OCI-LY1 (cell line): Measurements from ENCODE around the gene DCUN1D2.

Experiments
- H2AFZ ChIP-seq: fragments of 200-600 bp; sonication (generic), shearing (Covaris generic); 2 replicates; pipeline ENCODE4 v1.6.0; 2014; ENCODE audit warnings: antibody characterized with exemption, mild to moderate bottlenecking, low read length
- H3F3A ChIP-seq: fragments of 200-600 bp; sonication (generic), shearing (Covaris generic); 2 replicates; pipeline ENCODE4 v1.6.0; 2014; ENCODE audit warnings: mild to moderate bottlenecking, antibody characterized with exemption, low read length, moderate library complexity; ENCODE audit not compliant: insufficient read depth
- H3K27ac ChIP-seq: fragments of 200-600 bp; sonication (generic); 2 replicates; pipeline ENCODE4 v1.5.1; 2014; ENCODE audit warnings: low read length, mixed run types, mild to moderate bottlenecking, low read depth; ENCODE audit not compliant: poor library complexity, severe bottlenecking
- H3K27me3 ChIP-seq: fragments of 200-600 bp; sonication (generic); 2 replicates; pipeline ENCODE4 v1.6.0; 2014; ENCODE audit warnings: antibody characterized with exemption, mild to moderate bottlenecking, low read length, moderate library complexity; ENCODE audit not compliant: insufficient read depth
- H3K36me3 ChIP-seq: fragments of 200-600 bp; sonication (generic); 2 replicates; pipeline ENCODE4 v1.6.1; 2014; ENCODE audit warnings: mild to moderate bottlenecking, antibody characterized with exemption, low read length, moderate library complexity, mixed read lengths; ENCODE audit not compliant: insufficient read depth
- H3K4me1 ChIP-seq: fragments of 200-600 bp; sonication (generic); 2 replicates; pipeline ENCODE4 v1.5.1; 2014; ENCODE audit warnings: mild to moderate bottlenecking, low read length, moderate library complexity; ENCODE audit not compliant: insufficient read depth, severe bottlenecking
- H3K4me2 ChIP-seq: fragments of 200-600 bp; sonication (generic), shearing (Covaris generic); 2 replicates; pipeline ENCODE4 v1.6.1; 2014; ENCODE audit warnings: low read length
- H3K4me3 ChIP-seq: fragments of 200-600 bp; sonication (generic); 2 replicates; pipeline ENCODE4 v1.5.1; 2014; ENCODE audit warnings: low read length, low read depth, mild to moderate bottlenecking, mixed read lengths; ENCODE audit not compliant: poor library complexity, severe bottlenecking
- H3K79me2 ChIP-seq: fragments of 200-600 bp; shearing (Covaris generic); 2 replicates; pipeline ENCODE4 v1.6.1; 2016; ENCODE audit warnings: mixed run types, low read length, mixed read lengths; ENCODE audit not compliant: insufficient read depth
- H3K9ac ChIP-seq: fragments of 200-600 bp; sonication (generic), shearing (Covaris generic); 2 replicates; pipeline ENCODE4 v1.6.1; 2014; ENCODE audit warnings: mild to moderate bottlenecking, low read length, mixed read lengths
- H3K9me2 ChIP-seq: fragments of 200-600 bp; sonication (generic), shearing (Covaris generic); 2 replicates; pipeline ENCODE4 v1.6.1; 2014; ENCODE audit warnings: low read depth, mild to moderate bottlenecking, low read length, mixed read lengths
- H3K9me3 ChIP-seq: fragments of 200-600 bp; shearing (Covaris generic); 2 replicates; pipeline ENCODE4 v1.6.1; 2014; ENCODE audit warnings: low read length, mixed read lengths
- H4K20me1 ChIP-seq: fragments of 200-600 bp; sonication (generic), shearing (Covaris generic); 2 replicates; pipeline ENCODE4 v1.6.0; 2016; ENCODE audit warnings: mild to moderate bottlenecking, low read length; ENCODE audit not compliant: insufficient read depth
- EZH2 ChIP-seq: fragments of 200-600 bp; sonication (generic), shearing (Covaris generic); IDR thresholded peaks from 2 replicates; pipeline ENCODE4 v1.8.0; 2017; ENCODE audit warnings: borderline replicate concordance, mixed run types, mild to moderate bottlenecking, antibody characterized with exemption, low read length, moderate library complexity, mixed read lengths
- TF ChIP-seq, protein P1 (sequence below): fragments of 200-600 bp; sonication (generic), shearing (Covaris generic); IDR thresholded peaks from 2 replicates; pipeline ENCODE4 v1.5.1; 2017; ENCODE audit warnings: mild to moderate bottlenecking, antibody characterized with exemption, low read length, moderate library complexity, mixed read lengths

DCUN1D2 gene

DNA sequence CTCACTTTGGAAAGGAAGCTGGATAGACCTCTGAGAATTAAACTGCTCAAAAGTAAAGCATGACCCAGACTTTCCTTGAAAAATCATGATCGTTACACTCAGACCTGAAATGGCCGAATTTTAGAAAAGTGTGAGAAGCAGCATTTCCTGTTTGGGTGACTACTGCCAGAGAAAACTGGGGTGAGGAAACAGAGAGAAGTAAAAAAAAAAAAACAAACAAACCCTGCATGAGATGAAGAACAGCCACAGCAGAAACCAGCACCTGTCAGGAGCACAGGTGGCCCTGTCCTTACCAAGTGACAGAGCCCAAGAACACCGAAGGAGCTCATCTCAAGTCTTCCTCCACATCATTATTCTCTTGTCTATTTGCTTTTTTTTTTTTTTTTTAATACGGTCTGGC lies 25.2 kb downstream of the DCUN1D2 start:
- Histone ChIP-seq H3K36me3 (peaks cover 46% of the 10 kb centered on the region), H3K9me2 (no peaks in the 10 kb centered on the region), H4K20me1 (no peaks in the 10 kb centered on the region), H3F3A (no peaks in the 10 kb centered on the region), H3K27me3 (no peaks in the 10 kb centered on the region), H3K9me3 (no peaks in the 10 kb centered on the region), H3K27ac (peak overlapping the region; percentile 1), H3K9ac (no peak overlapping the region), H3K4me2 (no peak overlapping the region), H2AFZ (no peak overlapping the region), H3K4me1 (no peaks in the 10 kb centered on the region), H3K4me3 (no peak overlapping the region), H3K79me2 (no peaks in the 10 kb centered on the region)
- TF ChIP-seq, protein P1, sequence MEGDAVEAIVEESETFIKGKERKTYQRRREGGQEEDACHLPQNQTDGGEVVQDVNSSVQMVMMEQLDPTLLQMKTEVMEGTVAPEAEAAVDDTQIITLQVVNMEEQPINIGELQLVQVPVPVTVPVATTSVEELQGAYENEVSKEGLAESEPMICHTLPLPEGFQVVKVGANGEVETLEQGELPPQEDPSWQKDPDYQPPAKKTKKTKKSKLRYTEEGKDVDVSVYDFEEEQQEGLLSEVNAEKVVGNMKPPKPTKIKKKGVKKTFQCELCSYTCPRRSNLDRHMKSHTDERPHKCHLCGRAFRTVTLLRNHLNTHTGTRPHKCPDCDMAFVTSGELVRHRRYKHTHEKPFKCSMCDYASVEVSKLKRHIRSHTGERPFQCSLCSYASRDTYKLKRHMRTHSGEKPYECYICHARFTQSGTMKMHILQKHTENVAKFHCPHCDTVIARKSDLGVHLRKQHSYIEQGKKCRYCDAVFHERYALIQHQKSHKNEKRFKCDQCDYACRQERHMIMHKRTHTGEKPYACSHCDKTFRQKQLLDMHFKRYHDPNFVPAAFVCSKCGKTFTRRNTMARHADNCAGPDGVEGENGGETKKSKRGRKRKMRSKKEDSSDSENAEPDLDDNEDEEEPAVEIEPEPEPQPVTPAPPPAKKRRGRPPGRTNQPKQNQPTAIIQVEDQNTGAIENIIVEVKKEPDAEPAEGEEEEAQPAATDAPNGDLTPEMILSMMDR: no peak
- TF ChIP-seq EZH2: no peak

- H3K4me3 ChIP-seq: no peak overlapping the region
Observed at GRCh38 chr13:113464476-113464875, 26.0 kb downstream of the DCUN1D2 start.

GRCh38 chr13:113461022-113461751 lies 29.3 kb downstream of the DCUN1D2 start:
- Histone ChIP-seq H3K9ac (no peak overlapping the region), H3K79me2 (no peaks in the 10 kb centered on the region), H3K9me2 (no peaks in the 10 kb centered on the region), H3K4me1 (no peaks in the 10 kb centered on the region), H3K4me3 (no peak overlapping the region), H2AFZ (no peak overlapping the region), H3F3A (no peaks in the 10 kb centered on the region), H3K9me3 (no peaks in the 10 kb centered on the region), H4K20me1 (no peaks in the 10 kb centered on the region), H3K36me3 (peaks cover 61% of the 10 kb centered on the region), H3K27me3 (no peaks in the 10 kb centered on the region), H3K27ac (no peak overlapping the region), H3K4me2 (no peak overlapping the region)
- TF ChIP-seq EZH2: no peak
- TF ChIP-seq, protein P1: no peak

More at GRCh38 chr13:113464476-113464875, 26.0 kb downstream of the DCUN1D2 start:
- H3K9me3 ChIP-seq: no peaks in the 10 kb centered on the region
- no peaks in the 10 kb centered on the region for H4K20me1 ChIP-seq
- H3K4me2 ChIP-seq: no peak overlapping the region
- no peaks in the 10 kb centered on the region for H3K27me3 ChIP-seq
- H3K9me2 ChIP-seq: no peaks in the 10 kb centered on the region
- TF ChIP-seq, protein P1: no peak
- TF ChIP-seq EZH2: no peak
- H3K36me3 ChIP-seq: peaks cover 55% of the 10 kb centered on the region
- no peaks in the 10 kb centered on the region for H3K4me1 ChIP-seq
- no peaks in the 10 kb centered on the region for H3F3A ChIP-seq
- no peak overlapping the region for H3K9ac ChIP-seq
- no peak overlapping the region for H2AFZ ChIP-seq
- H3K27ac ChIP-seq: no peak overlapping the region
- H3K79me2 ChIP-seq: no peaks in the 10 kb centered on the region
